Suprapubic skin (tissue), 3 donors: ENCODE data around the gene RBKS.

Source experiments
- POLR2A ChIP-seq, 2 donors: fragments of 450-650 bp; IDR thresholded peaks; one replicate each; pipeline ENCODE4 v1.6.1; 2017; ENCODE audit warnings: antibody characterized with exemption in 2 of 2, mild to moderate bottlenecking in 2 of 2, moderate library complexity in 2 of 2
- TF ChIP-seq, protein P1 (sequence below), 2 donors: fragments of 200-600 bp in 1 of 2; fragments of 450-650 bp in 1 of 2; sonication (generic) in 1 of 2; IDR thresholded peaks; one replicate each; pipeline ENCODE4 v1.5.1; 2016 to 2019; ENCODE audit warnings: antibody characterized with exemption in 2 of 2, mild to moderate bottlenecking in 1 of 2, moderate library complexity in 1 of 2

DNA sequence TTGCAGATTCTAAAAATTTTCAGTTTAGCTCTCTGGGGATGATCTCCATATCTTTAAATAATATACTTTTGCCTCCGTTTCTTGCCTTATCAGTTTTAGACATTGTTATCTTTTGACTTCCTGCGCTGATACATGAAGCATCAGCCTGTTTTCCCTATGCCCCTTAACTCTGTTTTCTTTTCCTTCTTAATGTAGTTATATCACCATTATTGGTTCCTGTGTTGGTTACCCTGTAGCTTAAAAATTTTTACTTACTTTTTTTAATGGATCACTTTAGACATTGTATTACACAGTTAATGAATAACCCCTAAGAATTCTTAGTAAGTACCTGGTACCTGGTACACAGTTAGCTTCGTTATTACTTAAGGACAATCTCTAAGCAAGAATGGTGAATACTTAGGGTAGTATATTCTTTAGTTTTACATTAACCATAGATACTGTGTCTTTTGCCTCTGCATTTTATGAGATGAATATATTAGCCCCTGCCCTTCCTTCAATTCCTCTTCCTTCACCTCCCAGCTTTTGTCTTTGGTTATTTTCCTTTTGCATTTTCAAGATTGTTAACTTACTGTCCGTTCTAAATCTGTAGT is 41.3 kb upstream of the RBKS start:
- TF ChIP-seq, protein P1, sequence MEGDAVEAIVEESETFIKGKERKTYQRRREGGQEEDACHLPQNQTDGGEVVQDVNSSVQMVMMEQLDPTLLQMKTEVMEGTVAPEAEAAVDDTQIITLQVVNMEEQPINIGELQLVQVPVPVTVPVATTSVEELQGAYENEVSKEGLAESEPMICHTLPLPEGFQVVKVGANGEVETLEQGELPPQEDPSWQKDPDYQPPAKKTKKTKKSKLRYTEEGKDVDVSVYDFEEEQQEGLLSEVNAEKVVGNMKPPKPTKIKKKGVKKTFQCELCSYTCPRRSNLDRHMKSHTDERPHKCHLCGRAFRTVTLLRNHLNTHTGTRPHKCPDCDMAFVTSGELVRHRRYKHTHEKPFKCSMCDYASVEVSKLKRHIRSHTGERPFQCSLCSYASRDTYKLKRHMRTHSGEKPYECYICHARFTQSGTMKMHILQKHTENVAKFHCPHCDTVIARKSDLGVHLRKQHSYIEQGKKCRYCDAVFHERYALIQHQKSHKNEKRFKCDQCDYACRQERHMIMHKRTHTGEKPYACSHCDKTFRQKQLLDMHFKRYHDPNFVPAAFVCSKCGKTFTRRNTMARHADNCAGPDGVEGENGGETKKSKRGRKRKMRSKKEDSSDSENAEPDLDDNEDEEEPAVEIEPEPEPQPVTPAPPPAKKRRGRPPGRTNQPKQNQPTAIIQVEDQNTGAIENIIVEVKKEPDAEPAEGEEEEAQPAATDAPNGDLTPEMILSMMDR (IDR thresholded peaks at IDR 0.05): no peak
- no peak for TF ChIP-seq POLR2A (IDR thresholded peaks at IDR 0.05)
